Liver (tissue), 3 donors: ENCODE results near the gene PRKCD.

Source experiments
- CTCF ChIP-seq: fragments of 150-350 bp; IDR thresholded peaks from 2 replicates; pipeline ENCODE4 v1.5.1; 2017; ENCODE audit warnings: improper control_type of control experiment, low read depth, low read length; ENCODE audit not compliant: missing input control
- JUND ChIP-seq, 2 donors: IDR thresholded peaks; 2 replicates each; pipeline ENCODE4 v1.6.1; 2016; ENCODE audit warnings: antibody characterized with exemption in 2 of 2
- NR2F2 ChIP-seq: IDR thresholded peaks from 2 replicates; pipeline ENCODE4 v1.6.1; 2016; ENCODE audit warnings: antibody characterized with exemption
- RAD21 ChIP-seq, 2 donors: IDR thresholded peaks; 2 replicates each; pipeline ENCODE4 v1.6.1; 2016; ENCODE audit warnings: antibody characterized with exemption in 2 of 2, mild to moderate bottlenecking in 2 of 2
- RXRA ChIP-seq, 2 donors: IDR thresholded peaks; 2 replicates each; pipeline ENCODE4 v1.6.1; 2017 to 2018; ENCODE audit warnings: antibody characterized with exemption in 2 of 2, mild to moderate bottlenecking in 1 of 2
- YY1 ChIP-seq: IDR thresholded peaks from 2 replicates; pipeline ENCODE4 v1.6.1; 2016; ENCODE audit warnings: antibody characterized with exemption, mild to moderate bottlenecking
- donor health status: healthy.
- donor health status: healthy.

DNA sequence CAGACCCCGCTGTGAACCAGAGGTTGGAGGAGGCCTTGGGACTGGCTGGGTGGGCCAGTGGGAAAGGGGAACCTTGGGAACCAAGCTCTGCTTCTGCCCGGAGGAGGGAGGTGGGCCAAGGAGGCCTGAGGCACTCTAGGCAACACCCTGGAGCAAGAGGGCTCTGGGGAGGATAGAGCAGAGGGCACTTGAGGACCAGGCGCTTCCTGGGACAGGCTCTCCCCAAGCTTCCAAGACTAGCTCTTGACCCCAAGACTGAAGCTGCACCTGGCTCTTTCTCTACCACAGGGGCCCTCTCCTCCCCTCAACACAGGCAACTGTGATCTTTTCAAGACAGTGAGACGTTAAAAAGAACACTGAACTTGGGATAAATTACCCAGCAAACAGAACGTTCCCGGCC lies 74.5 kb downstream of the PRKCD start:
- TF ChIP-seq NR2F2 (no peak), CTCF (no peak), RXRA (IDR thresholded peaks at IDR 0.05) (no peak), RAD21 (IDR thresholded peaks at IDR 0.05) (no peak), JUND (IDR thresholded peaks at IDR 0.05) (no peak), YY1 (no peak)
